Aorta (tissue), 5 donors: ENCODE measurements around the gene PIK3C2G. TPM values are rescaled to one million over a fixed set of nuclear protein-coding genes. Genes with fewer than 3 reads are reported as not detected.

Experiments used
- ATAC-seq: fragments of 200-7000 bp; cut with Tn5 transposase; one replicate; pipeline ENCODE4 v1.9.1; 2022; ENCODE audit warnings: moderate library complexity; ENCODE audit not compliant: low FRiP score
- DNase-seq, 2 donors: peaks; one replicate each; pipeline ENCODE4 v3.0.0-alpha.2; 2020
- H3K27ac ChIP-seq, 2 donors: one replicate each; pipeline ENCODE4 v1.5.1; 2013; ENCODE audit warnings: low read length in 2 of 2, mild to moderate bottlenecking in 2 of 2, moderate library complexity in 2 of 2, control low read depth in 1 of 2, inconsistent platforms in 1 of 2, low read depth in 1 of 2
- H3K27me3 ChIP-seq, 2 donors: one replicate each; pipeline ENCODE4 v1.6.1; 2013; ENCODE audit warnings: control low read depth in 1 of 2, low read length in 1 of 2, mild to moderate bottlenecking in 1 of 2, moderate library complexity in 1 of 2; ENCODE audit not compliant: insufficient read depth in 2 of 2, control insufficient read depth in 1 of 2
- H3K36me3 ChIP-seq, 2 donors: one replicate each; pipeline ENCODE4 v1.6.1; 2013; ENCODE audit warnings: control low read depth in 1 of 2, low read length in 1 of 2, mild to moderate bottlenecking in 1 of 2; ENCODE audit not compliant: insufficient read depth in 2 of 2, control insufficient read depth in 1 of 2
- H3K4me1 ChIP-seq, 2 donors: one replicate each; pipeline ENCODE4 v1.6.1; 2013; ENCODE audit warnings: low read length in 2 of 2, control low read depth in 1 of 2, mild to moderate bottlenecking in 1 of 2, moderate library complexity in 1 of 2; ENCODE audit not compliant: insufficient read depth in 2 of 2, control insufficient read depth in 1 of 2
- H3K4me3 ChIP-seq, 2 donors: one replicate each; pipeline ENCODE4 v1.5.1; 2013; ENCODE audit warnings: low read length in 2 of 2, control low read depth in 1 of 2, mild to moderate bottlenecking in 1 of 2
- H3K9me3 ChIP-seq: one replicate; pipeline ENCODE4 v1.6.1; 2013; ENCODE audit warnings: mild to moderate bottlenecking, low read length; ENCODE audit not compliant: control insufficient read depth
- WGBS, 2 donors: extraction: QIAGEN DNeasy Blood & Tissue Kit; methylation state at CpG; one replicate each; pipeline ENCODE4 v1.1.7; 2013; 5-methylcytosine and 5-hydroxymethylcytosine counted together
- intact Hi-C, 2 donors: fragments of 100-400 bp; cut with DNase I; formaldehyde crosslinking; loops; one replicate each; pipeline versions ENCODE4 v1.14.2 to v1.15.0; 2022
- polyA plus RNA-seq, 2 donors: library from polyadenylated mRNA; stranded (reverse); fragments of 200-250 nt; gene quantifications; one replicate each; pipeline ENCODE4 v1.2.3, GENCODE V29; 2013
- total RNA-seq, 2 donors: library from RNA; stranded (reverse); fragmentation: NEBNext Ultra II Directional; extraction: Animal tissue kit (Norgen Biotek cat#: 25700); gene quantifications; one replicate each; pipeline ENCODE4 v1.2.1, GENCODE V29; 2021
- donor health status: healthy with polysubstance abuse.
- donor health status: Bipolar disorder and iron deficiency.
- donor health status: DM: no; HTN: no; CAD: no.
- donor health status: DM: no; HTN: no; CAD: no.
- donor health status: DM: yes; HTN: yes; CAD: no.

PIK3C2G gene
- total and polyA plus RNA-seq, 4 donors, result 0.15 to 0.63 TPM; not detected in 2

- H3K4me3 ChIP-seq, result no peak overlapping the region
- ATAC-seq, result no peak
- H3K36me3 ChIP-seq, result no peaks in the 10 kb centered on the region
- DNase-seq, result no peak
- H3K4me1 ChIP-seq, result no peaks in the 10 kb centered on the region
- H3K27ac ChIP-seq, result no peak overlapping the region
- no peaks in the 10 kb centered on the region for H3K9me3 ChIP-seq
- intact Hi-C loops, result no loop called here
- no peaks in the 10 kb centered on the region for H3K27me3 ChIP-seq
- 81 to 87% methylated on average over 2 of the region's 2 CpGs for WGBS, 2 donors
These were observed 163.5 kb downstream of the PIK3C2G start for GRCh38 chr12:18424857-18425256.

DNA sequence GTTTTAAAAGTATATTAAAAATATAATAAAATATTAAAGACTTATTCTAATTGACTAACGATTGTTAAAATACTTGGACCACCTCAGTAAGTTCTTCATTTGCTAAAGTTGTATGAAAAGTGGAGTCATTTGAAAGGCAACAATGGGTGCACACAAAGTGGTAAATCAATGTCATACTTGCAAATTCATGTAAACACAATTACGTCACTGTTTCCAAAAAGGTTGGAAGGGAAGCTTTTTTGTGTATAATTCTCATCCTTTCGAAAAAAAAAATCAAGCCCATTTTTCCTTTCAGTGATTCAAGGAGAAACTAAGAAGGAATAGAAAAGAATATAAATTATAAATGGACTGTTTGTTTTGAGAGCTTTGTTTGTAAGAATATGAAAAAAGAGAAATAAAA, 166.2 kb downstream of the PIK3C2G start:
- no peaks in the 10 kb centered on the region for H3K36me3 ChIP-seq
- intact Hi-C loops, result no loop called here
- H3K9me3 ChIP-seq, result no peaks in the 10 kb centered on the region
- ATAC-seq, result no peak
- H3K4me1 ChIP-seq, result no peaks in the 10 kb centered on the region
- WGBS, 2 donors, result 71 to 75% methylated on average over 3 of the region's 3 CpGs
- H3K4me3 ChIP-seq, result no peak overlapping the region
- no peak for DNase-seq
- no peak overlapping the region for H3K27ac ChIP-seq
- no peaks in the 10 kb centered on the region for H3K27me3 ChIP-seq

- Histone ChIP-seq H3K36me3 (no peaks in the 10 kb centered on the region), H3K4me1 (no peaks in the 10 kb centered on the region), H3K4me3 (no peak overlapping the region), H3K9me3 (no peaks in the 10 kb centered on the region), H3K27me3 (no peaks in the 10 kb centered on the region), H3K27ac (no peak overlapping the region)
- no peak for ATAC-seq
- 85 to 90% methylated on average over 2 of the region's 2 CpGs for whole genome bisulfite sequencing, 2 donors
- intact Hi-C loops, result no loop called here
- DNase-seq, result no peak
These were observed 167.1 kb downstream of the PIK3C2G start for GRCh38 chr12:18428416-18428815.

GRCh38 chr12:18429366-18429765, 168.0 kb downstream of the PIK3C2G start:
- H3K4me3 ChIP-seq, result no peak overlapping the region
- WGBS, 2 donors, result 71 to 88% methylated on average over 1 of the region's 1 CpG
- H3K4me1 ChIP-seq, result no peaks in the 10 kb centered on the region
- intact Hi-C loops, result no loop called here
- H3K9me3 ChIP-seq, result no peaks in the 10 kb centered on the region
- H3K27me3 ChIP-seq, result no peaks in the 10 kb centered on the region
- H3K36me3 ChIP-seq, result no peaks in the 10 kb centered on the region
- H3K27ac ChIP-seq, result no peak overlapping the region
- no peak for ATAC-seq
- DNase-seq, result no peak

DNA sequence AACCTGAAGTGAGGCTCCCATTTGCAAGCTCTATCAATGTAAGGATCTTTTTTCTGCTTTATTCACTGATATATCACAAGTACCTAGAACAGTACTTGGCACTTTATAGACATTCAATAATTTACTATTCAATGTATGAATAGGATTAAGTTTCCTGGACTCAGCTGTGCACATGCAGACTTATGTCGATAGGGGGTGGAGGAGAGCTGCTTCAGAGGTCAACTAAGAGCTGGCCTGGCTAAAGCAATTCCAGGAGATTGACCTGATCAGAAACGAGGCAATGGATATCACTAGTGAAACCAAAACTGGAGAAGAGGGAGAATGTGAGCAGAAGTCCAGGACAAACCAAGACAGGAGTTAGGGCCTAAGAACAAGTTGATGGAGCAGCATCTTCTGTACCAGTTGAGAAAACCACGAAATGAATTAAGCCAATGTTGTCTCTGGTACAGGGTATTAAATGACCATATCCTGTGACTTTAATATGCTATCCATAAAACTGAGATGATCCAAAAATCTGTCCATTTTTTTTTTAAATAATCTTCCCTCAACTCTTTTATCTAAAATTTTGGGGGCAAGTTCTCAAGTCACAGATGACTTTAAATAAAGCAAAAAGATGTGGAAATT, 169.2 kb downstream of the PIK3C2G start:
- no peaks in the 10 kb centered on the region for H3K27me3 ChIP-seq
- no peak overlapping the region for H3K27ac ChIP-seq
- DNase-seq, result no peak
- 33 to 34% methylated on average over 3 of the region's 3 CpGs for WGBS, 2 donors
- H3K36me3 ChIP-seq, result no peaks in the 10 kb centered on the region
- H3K9me3 ChIP-seq, result no peaks in the 10 kb centered on the region
- intact Hi-C loops, result no loop called here
- peak; percentile 75 for ATAC-seq
- no peaks in the 10 kb centered on the region for H3K4me1 ChIP-seq
- no peak overlapping the region for H3K4me3 ChIP-seq

- Histone ChIP-seq H3K36me3 (no peaks in the 10 kb centered on the region), H3K9me3 (no peaks in the 10 kb centered on the region), H3K4me1 (no peaks in the 10 kb centered on the region), H3K27me3 (no peaks in the 10 kb centered on the region), H3K27ac (no peak overlapping the region), H3K4me3 (no peak overlapping the region)
- intact Hi-C loops, result no loop called here
- DNase-seq (no peak), ATAC-seq (no peak)
These were observed 170.5 kb downstream of the PIK3C2G start for GRCh38 chr12:18431771-18432170.

GRCh38 chr12:18432206-18432605, 170.9 kb downstream of the PIK3C2G start:
- DNase-seq, result no peak
- H3K36me3 ChIP-seq, result no peaks in the 10 kb centered on the region
- H3K9me3 ChIP-seq, result no peaks in the 10 kb centered on the region
- no peak overlapping the region for H3K4me3 ChIP-seq
- no peak overlapping the region for H3K27ac ChIP-seq
- no peaks in the 10 kb centered on the region for H3K27me3 ChIP-seq
- H3K4me1 ChIP-seq, result no peaks in the 10 kb centered on the region
- intact Hi-C loops, result no loop called here
- no peak for ATAC-seq

DNA sequence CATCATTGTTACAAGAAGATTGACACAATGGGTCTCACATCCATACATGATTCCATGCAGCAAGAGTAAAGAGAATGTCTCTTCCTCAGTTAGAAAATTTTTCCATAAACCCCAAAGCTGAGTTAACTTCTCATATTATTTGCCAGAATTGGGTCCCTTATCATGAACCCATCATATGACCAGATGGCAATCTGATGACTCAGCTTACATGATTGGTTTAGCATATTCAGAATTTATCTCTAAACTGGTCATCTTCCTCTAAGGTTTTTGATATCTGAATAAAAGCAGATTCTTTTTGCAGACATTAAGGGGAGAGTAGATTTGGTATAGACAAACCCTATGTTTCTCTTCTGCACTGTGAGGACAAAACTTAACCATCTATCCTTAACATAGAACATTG, 174.9 kb downstream of the PIK3C2G start:
- H3K4me3 ChIP-seq, result no peak overlapping the region
- no peaks in the 10 kb centered on the region for H3K9me3 ChIP-seq
- H3K4me1 ChIP-seq, result no peaks in the 10 kb centered on the region
- intact Hi-C loops, result no loop called here
- no peaks in the 10 kb centered on the region for H3K27me3 ChIP-seq
- DNase-seq (no peak), ATAC-seq (no peak)
- no peak overlapping the region for H3K27ac ChIP-seq
- no peaks in the 10 kb centered on the region for H3K36me3 ChIP-seq

GRCh38 chr12:18439541-18439940, 178.2 kb downstream of the PIK3C2G start:
- Histone ChIP-seq H3K27me3 (no peaks in the 10 kb centered on the region), H3K36me3 (no peaks in the 10 kb centered on the region), H3K4me1 (no peaks in the 10 kb centered on the region), H3K4me3 (no peak overlapping the region), H3K9me3 (no peaks in the 10 kb centered on the region), H3K27ac (no peak overlapping the region)
- DNase-seq, result no peak
- intact Hi-C loops, result no loop called here
- WGBS, 2 donors, result 37 to 42% methylated on average over 3 of the region's 3 CpGs
- no peak for ATAC-seq
